Parathyroid adenoma (tissue), 2 donors: ENCODE data around the gene OR11G2.
"Not testable (repeated sequence)": the region's sequence is repeated elsewhere in the genome, so short reads cannot be mapped to it uniquely, and the experiment has no call there.

Experiments
- H2AFZ ChIP-seq: fragments of 300-600 bp; sonication (generic); one replicate; pipeline ENCODE4 v1.7.0; 2017; ENCODE audit warnings: antibody characterized with exemption, mild to moderate bottlenecking
- H3K27ac ChIP-seq: fragments of 300-600 bp; sonication (generic); one replicate; pipeline ENCODE4 v1.7.0; 2017
- H3K27me3 ChIP-seq: fragments of 300-600 bp; sonication (generic); one replicate; pipeline ENCODE4 v1.7.0; 2017; ENCODE audit warnings: low read length; ENCODE audit not compliant: control insufficient read depth, insufficient read depth
- H3K36me3 ChIP-seq: fragments of 300-600 bp; sonication (generic); one replicate; pipeline ENCODE4 v1.7.0; 2017; ENCODE audit warnings: low read length; ENCODE audit not compliant: control insufficient read depth, insufficient read depth
- H3K4me1 ChIP-seq: fragments of 300-600 bp; sonication (generic); one replicate; pipeline ENCODE4 v1.7.0; 2017; ENCODE audit warnings: control low read depth
- H3K4me2 ChIP-seq: fragments of 300-600 bp; sonication (generic); one replicate; pipeline ENCODE4 v1.7.0; 2017; ENCODE audit warnings: low read length
- H3K4me3 ChIP-seq: fragments of 300-600 bp; sonication (generic); one replicate; pipeline ENCODE4 v1.7.0; 2017; ENCODE audit warnings: low read depth, low read length
- H3K79me2 ChIP-seq: fragments of 300-600 bp; sonication (generic); one replicate; pipeline ENCODE4 v1.7.0; 2017; ENCODE audit warnings: control low read depth
- H3K9ac ChIP-seq: fragments of 300-600 bp; sonication (generic); one replicate; pipeline ENCODE4 v1.7.0; 2017; ENCODE audit warnings: mild to moderate bottlenecking
- H3K9me3 ChIP-seq: fragments of 300-600 bp; sonication (generic); one replicate; pipeline ENCODE4 v1.7.0; 2017; ENCODE audit warnings: low read length; ENCODE audit not compliant: control insufficient read depth
- TF ChIP-seq, protein P1 (sequence below): fragments of 300-600 bp; sonication (generic); IDR thresholded peaks from one replicate; pipeline ENCODE4 v1.7.0; 2017; ENCODE audit warnings: antibody characterized with exemption, mild to moderate bottlenecking
- donor health status: primary hyperparathyroidism.

Gene OR11G2, protein sequence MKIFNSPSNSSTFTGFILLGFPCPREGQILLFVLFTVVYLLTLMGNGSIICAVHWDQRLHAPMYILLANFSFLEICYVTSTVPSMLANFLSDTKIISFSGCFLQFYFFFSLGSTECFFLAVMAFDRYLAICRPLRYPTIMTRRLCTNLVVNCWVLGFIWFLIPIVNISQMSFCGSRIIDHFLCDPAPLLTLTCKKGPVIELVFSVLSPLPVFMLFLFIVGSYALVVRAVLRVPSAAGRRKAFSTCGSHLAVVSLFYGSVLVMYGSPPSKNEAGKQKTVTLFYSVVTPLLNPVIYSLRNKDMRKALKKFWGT

DNA sequence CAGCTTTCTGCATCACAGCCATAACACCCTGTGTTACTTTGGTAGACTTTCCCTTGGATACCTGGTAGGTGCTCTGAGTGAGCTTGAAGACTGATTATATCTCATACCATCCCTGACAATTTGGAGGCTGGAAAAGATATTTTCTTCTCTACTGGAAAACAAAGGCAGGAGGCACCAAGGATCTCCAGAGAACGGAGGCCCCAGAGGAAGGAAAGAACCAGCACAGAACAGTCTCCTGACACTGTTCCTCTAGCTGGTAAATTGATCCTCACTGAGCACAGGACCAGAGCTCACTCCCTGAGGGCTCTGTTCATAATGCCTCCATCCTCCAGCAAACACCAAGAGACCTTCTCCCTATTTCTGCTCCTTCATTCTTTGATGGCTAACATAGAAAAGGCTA is at the start of gene OR11G2:
Gene OR11G2 (plus strand): TSS at position 301 of the 400 bp plus-strand sequence. CDS start 6,542 bp downstream, outside the sequence.
- H3K4me3 ChIP-seq = no peak within 1 kb of the TSS
- no peak within 1 kb of the TSS for H3K4me2 ChIP-seq
- H2AFZ ChIP-seq = no peak within 1 kb of the TSS
- H3K27ac ChIP-seq = no peak within 1 kb of the TSS
- H3K9me3 ChIP-seq = no peaks in the 10 kb centered on the region
- H3K27me3 ChIP-seq = no peaks in the 10 kb centered on the region
- TF ChIP-seq, protein P1, sequence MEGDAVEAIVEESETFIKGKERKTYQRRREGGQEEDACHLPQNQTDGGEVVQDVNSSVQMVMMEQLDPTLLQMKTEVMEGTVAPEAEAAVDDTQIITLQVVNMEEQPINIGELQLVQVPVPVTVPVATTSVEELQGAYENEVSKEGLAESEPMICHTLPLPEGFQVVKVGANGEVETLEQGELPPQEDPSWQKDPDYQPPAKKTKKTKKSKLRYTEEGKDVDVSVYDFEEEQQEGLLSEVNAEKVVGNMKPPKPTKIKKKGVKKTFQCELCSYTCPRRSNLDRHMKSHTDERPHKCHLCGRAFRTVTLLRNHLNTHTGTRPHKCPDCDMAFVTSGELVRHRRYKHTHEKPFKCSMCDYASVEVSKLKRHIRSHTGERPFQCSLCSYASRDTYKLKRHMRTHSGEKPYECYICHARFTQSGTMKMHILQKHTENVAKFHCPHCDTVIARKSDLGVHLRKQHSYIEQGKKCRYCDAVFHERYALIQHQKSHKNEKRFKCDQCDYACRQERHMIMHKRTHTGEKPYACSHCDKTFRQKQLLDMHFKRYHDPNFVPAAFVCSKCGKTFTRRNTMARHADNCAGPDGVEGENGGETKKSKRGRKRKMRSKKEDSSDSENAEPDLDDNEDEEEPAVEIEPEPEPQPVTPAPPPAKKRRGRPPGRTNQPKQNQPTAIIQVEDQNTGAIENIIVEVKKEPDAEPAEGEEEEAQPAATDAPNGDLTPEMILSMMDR = no peak
- H3K9ac ChIP-seq = no peak within 1 kb of the TSS
- no peaks in the 10 kb centered on the region for H3K36me3 ChIP-seq
- H3K4me1 ChIP-seq = no peaks in the 10 kb centered on the region
- H3K79me2 ChIP-seq = no peaks in the 10 kb centered on the region

DNA sequence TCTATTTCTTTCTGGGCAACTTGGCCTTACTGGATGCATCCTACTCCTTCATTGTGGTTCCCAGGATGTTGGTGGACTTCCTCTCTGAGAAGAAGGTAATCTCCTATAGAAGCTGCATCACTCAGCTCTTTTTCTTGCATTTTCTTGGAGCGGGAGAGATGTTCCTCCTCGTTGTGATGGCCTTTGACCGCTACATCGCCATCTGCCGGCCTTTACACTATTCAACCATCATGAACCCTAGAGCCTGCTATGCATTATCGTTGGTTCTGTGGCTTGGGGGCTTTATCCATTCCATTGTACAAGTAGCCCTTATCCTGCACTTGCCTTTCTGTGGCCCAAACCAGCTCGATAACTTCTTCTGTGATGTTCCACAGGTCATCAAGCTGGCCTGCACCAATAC is 46.8 kb upstream of the OR11G2 start:
- Histone ChIP-seq H3K4me1 (no peaks in the 10 kb centered on the region), H3K9ac (no peak overlapping the region), H3K4me2 (no peak overlapping the region), H3K27me3 (no peaks in the 10 kb centered on the region), H3K79me2 (no peaks in the 10 kb centered on the region), H3K36me3 (no peaks in the 10 kb centered on the region), H3K27ac (no peak overlapping the region), H3K4me3 (no peak overlapping the region), H3K9me3 (no peaks in the 10 kb centered on the region), H2AFZ (no peak overlapping the region)
- TF ChIP-seq, protein P1 = no peak

DNA sequence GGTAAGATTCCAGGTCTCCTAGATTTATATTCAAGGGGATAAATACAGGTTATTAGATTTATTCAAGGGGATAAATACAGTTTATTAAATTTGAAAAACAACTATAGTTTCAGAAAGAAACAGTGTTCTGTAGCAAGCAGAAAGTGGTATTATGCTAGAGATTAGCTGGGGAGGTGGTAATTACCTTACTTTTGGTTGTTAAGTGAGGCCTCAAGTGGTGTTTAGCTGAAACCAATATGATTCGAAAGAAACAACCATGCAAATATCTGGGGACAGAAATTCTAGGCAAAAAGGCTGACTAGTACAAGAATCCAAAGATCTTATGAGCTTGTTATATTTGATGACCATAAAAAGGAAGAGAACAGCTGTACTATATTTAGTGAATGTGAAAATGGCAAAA is 45.9 kb upstream of the OR11G2 start:
- Histone ChIP-seq H3K9me3 (no peaks in the 10 kb centered on the region), H3K4me1 (no peaks in the 10 kb centered on the region), H3K4me3 (no peak overlapping the region), H2AFZ (no peak overlapping the region), H3K27me3 (no peaks in the 10 kb centered on the region), H3K4me2 (no peak overlapping the region), H3K27ac (no peak overlapping the region), H3K79me2 (no peaks in the 10 kb centered on the region), H3K9ac (no peak overlapping the region), H3K36me3 (no peaks in the 10 kb centered on the region)
- TF ChIP-seq, protein P1 = no peak

DNA sequence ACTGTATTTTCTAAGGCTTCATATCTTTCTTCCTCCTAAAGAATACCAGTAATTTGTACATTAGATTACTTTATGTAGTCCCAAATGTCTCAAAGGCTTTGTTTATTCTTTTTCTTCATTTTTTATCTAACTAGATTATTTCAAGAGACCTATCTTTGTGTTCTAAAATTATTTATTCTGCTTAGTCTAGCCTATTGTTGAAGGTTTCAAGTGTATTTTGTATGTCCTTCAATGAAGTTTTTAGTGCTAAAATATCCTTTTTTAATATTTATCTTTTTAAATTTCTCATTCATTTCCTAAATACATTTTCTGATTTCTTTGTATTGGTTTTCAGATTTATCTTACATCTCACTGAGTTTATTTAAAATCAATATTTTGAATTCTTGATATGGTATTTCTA is 26.2 kb upstream of the OR11G2 start:
- H3K27ac ChIP-seq = no peak overlapping the region
- TF ChIP-seq, protein P1 = no peak

DNA sequence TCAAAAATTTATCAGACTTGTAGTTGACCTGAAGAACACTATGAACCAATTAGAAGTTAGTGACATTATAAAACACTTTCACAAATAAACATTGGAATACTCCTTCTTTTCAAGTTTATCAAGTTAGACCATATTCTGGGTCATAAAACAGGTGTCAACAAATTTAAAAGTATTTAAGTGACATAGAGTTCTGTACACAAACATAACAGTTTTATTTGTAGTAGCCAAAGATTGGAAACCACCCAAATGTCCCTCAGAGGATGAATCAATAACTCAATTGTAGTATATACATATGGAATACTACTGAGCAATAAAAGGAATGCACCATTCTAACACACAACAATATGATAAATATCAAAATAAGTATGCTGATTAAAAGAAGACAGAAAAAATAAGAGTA is 23.6 kb upstream of the OR11G2 start:
- no peak overlapping the region for H3K27ac ChIP-seq
- TF ChIP-seq, protein P1 = no peak
- H3K4me3 ChIP-seq = no peak overlapping the region
- H3K27me3 ChIP-seq = no peaks in the 10 kb centered on the region
- no peaks in the 10 kb centered on the region for H3K79me2 ChIP-seq
- no peak overlapping the region for H3K9ac ChIP-seq
- no peaks in the 10 kb centered on the region for H3K4me1 ChIP-seq
- no peak overlapping the region for H2AFZ ChIP-seq
- no peaks in the 10 kb centered on the region for H3K9me3 ChIP-seq
- no peak overlapping the region for H3K4me2 ChIP-seq
- H3K36me3 ChIP-seq = no peaks in the 10 kb centered on the region

More for the DNA sequence above, 26.2 kb upstream of the OR11G2 start:
- no peaks in the 10 kb centered on the region for H3K36me3 ChIP-seq
- H3K4me1 ChIP-seq = no peaks in the 10 kb centered on the region
- no peak overlapping the region for H3K4me2 ChIP-seq
- no peak overlapping the region for H3K4me3 ChIP-seq
- H3K27me3 ChIP-seq = no peaks in the 10 kb centered on the region
- no peak overlapping the region for H3K9ac ChIP-seq
- no peaks in the 10 kb centered on the region for H3K9me3 ChIP-seq
- H2AFZ ChIP-seq = no peak overlapping the region
- H3K79me2 ChIP-seq = no peaks in the 10 kb centered on the region

DNA sequence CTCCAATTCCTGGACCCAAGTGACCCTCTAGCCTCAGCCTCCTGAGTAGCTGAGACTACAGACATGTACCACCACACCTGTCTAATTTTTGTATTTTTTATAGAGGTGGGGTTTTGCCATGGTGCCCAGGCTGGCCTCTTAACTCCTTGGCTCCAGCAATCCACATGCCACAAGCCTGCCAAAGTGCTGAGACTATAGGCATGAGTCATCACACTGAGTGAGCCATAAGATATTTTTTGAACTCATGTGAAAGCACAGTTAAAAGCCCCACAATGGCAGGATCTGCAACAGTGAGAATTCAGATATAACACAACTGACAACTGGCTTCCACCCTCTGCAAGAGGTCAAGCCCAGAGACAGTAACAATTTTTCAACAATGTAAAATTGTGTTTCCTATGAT is 20.8 kb upstream of the OR11G2 start:
- H3K4me3 ChIP-seq, H3K27me3 ChIP-seq, H3K9ac ChIP-seq, H3K4me2 ChIP-seq, H3K9me3 ChIP-seq, H3K27ac ChIP-seq, H2AFZ ChIP-seq, H3K36me3 ChIP-seq, H3K79me2 ChIP-seq, H3K4me1 ChIP-seq: not testable (repeated sequence)

DNA sequence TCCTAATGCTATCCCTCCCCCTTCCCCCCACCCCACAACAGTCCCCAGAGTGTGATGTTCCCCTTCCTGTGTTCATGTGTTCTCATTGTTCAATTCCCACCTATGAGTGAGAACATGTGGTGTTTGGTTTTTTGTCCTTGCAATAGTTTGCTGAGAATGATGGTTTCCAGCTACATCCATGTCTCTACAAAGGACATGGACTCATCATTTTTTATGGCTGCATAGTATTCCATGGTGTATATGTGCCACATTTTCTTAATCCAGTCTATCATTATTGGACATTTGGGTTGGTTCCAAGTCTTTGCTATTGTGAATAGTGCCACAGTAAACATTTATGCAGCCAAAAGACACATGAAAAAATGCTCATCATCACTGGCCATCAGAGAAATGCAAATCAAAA is 16.5 kb upstream of the OR11G2 start:
- H3K9ac ChIP-seq, H2AFZ ChIP-seq, H3K4me1 ChIP-seq, H3K9me3 ChIP-seq, H3K36me3 ChIP-seq, H3K79me2 ChIP-seq, H3K4me3 ChIP-seq, H3K27ac ChIP-seq, H3K4me2 ChIP-seq, H3K27me3 ChIP-seq: not testable (repeated sequence)
